ENCODE data around the gene PDSS1. TPM values are rescaled to one million over a fixed set of nuclear protein-coding genes. Genes with fewer than 3 reads are reported as not detected.

PDSS1 gene
- total RNA-seq, 1 donor from 2014 or later, result 8.8 TPM

GRCh38 chr10:26699631-26700030, 2.1 kb downstream of the PDSS1 start:
- DNase-seq (ENCODE audit: low read depth), result no peak
- TF ChIP-seq CTCF (conservative IDR thresholded peaks at IDR 0.05; ENCODE audit: low read depth, low read length), result no peak
- no peak overlapping the region for H3K4me3 ChIP-seq (ENCODE audit: low read depth, low read length)

GRCh38 chr10:26700884-26701630, 3.6 kb downstream of the PDSS1 start:
- TF ChIP-seq CTCF (conservative IDR thresholded peaks at IDR 0.05; ENCODE audit: low read depth, low read length), result no peak
- H3K4me3 ChIP-seq (ENCODE audit: low read depth, low read length), result no peak overlapping the region
- no peak for DNase-seq (ENCODE audit: low read depth)

GRCh38 chr10:26703096-26703495, 5.6 kb downstream of the PDSS1 start:
- TF ChIP-seq CTCF (conservative IDR thresholded peaks at IDR 0.05; ENCODE audit: low read depth, low read length), result no peak
- H3K4me3 ChIP-seq (ENCODE audit: low read depth, low read length), result no peak overlapping the region
- no peak for DNase-seq (ENCODE audit: low read depth)

GRCh38 chr10:26703974-26704373, 6.5 kb downstream of the PDSS1 start:
- no peak overlapping the region for H3K4me3 ChIP-seq (ENCODE audit: low read depth, low read length)
- no peak for TF ChIP-seq CTCF (conservative IDR thresholded peaks at IDR 0.05; ENCODE audit: low read depth, low read length)
- no peak for DNase-seq (ENCODE audit: low read depth)

- no peak for DNase-seq (ENCODE audit: low read depth)
- H3K4me3 ChIP-seq (ENCODE audit: low read depth, low read length), result no peak overlapping the region
- no peak for TF ChIP-seq CTCF (conservative IDR thresholded peaks at IDR 0.05; ENCODE audit: low read depth, low read length)
Measured at GRCh38 chr10:26706206-26706605, 8.7 kb downstream of the PDSS1 start.

- DNase-seq (ENCODE audit: low read depth), result no peak
- no peak for TF ChIP-seq CTCF (conservative IDR thresholded peaks at IDR 0.05; ENCODE audit: low read depth, low read length)
- H3K4me3 ChIP-seq (ENCODE audit: low read depth, low read length), result no peak overlapping the region
Measured at GRCh38 chr10:26706936-26707335, 9.4 kb downstream of the PDSS1 start.

- no peak for DNase-seq (ENCODE audit: low read depth)
- no peak overlapping the region for H3K4me3 ChIP-seq (ENCODE audit: low read depth, low read length)
- TF ChIP-seq CTCF (conservative IDR thresholded peaks at IDR 0.05; ENCODE audit: low read depth, low read length), result no peak
Measured at GRCh38 chr10:26711324-26711723, 13.8 kb downstream of the PDSS1 start.
